ENCODE data around the gene DHX8. TPM values are rescaled to one million over a fixed set of nuclear protein-coding genes. Genes with fewer than 3 reads are reported as not detected.

The DHX8 gene
- total RNA-seq (100 to 1,000 TPM in 1 of 2 donors, 10 to 100 TPM in 1; 79.3 to 103 TPM), total RNA-seq (152 to 156 reads per million in 2 donors)

GRCh38 chr17:43483674-43484551, at the start of gene DHX8:
TSS of gene DHX8 (plus strand) at chr17:43483975. CDS start at chr17:43484038, 63 bp downstream.
- Mint-ChIP-seq H3K27me3 (no peaks in the 10 kb centered on the region), H3K4me1 (peaks cover 20% of the 10 kb centered on the region), H3K4me3 (peak within 1 kb of the TSS; percentile 100), H3K36me3 (ENCODE audit: low read depth) (peaks cover 3% of the 10 kb centered on the region), H3K27ac (peak within 1 kb of the TSS; percentile 100)
- H3K9me3 ChIP-seq (ENCODE audit: control insufficient read depth, low read length, poor library complexity, severe bottlenecking): no peaks in the 10 kb centered on the region
- ATAC-seq (peak; percentile 97), DNase-seq (peak; percentile 97 to 99 (median 97))

- H3K4me3 Mint-ChIP-seq: no peak overlapping the region
- no peak for ATAC-seq
- peaks cover 4% of the 10 kb centered on the region for H3K4me1 Mint-ChIP-seq
- peaks cover 60% of the 10 kb centered on the region for H3K27me3 Mint-ChIP-seq
- no peak for DNase-seq
- H3K27ac Mint-ChIP-seq: no peak overlapping the region
- H3K9me3 ChIP-seq (ENCODE audit: control insufficient read depth, low read length, poor library complexity, severe bottlenecking): no peaks in the 10 kb centered on the region
- peaks cover 3% of the 10 kb centered on the region for H3K36me3 Mint-ChIP-seq (ENCODE audit: low read depth)
Measured at GRCh38 chr17:43434902-43435319, 48.9 kb upstream of the DHX8 start.

GRCh38 chr17:43437756-43438155, 46.0 kb upstream of the DHX8 start:
- DNase-seq (no peak), ATAC-seq (no peak)
- Mint-ChIP-seq H3K27me3 (peaks cover 40% of the 10 kb centered on the region), H3K4me1 (no peaks in the 10 kb centered on the region), H3K27ac (no peak overlapping the region), H3K4me3 (no peak overlapping the region), H3K36me3 (ENCODE audit: low read depth) (peaks cover 3% of the 10 kb centered on the region)
- H3K9me3 ChIP-seq (ENCODE audit: control insufficient read depth, low read length, poor library complexity, severe bottlenecking): no peaks in the 10 kb centered on the region

DNA sequence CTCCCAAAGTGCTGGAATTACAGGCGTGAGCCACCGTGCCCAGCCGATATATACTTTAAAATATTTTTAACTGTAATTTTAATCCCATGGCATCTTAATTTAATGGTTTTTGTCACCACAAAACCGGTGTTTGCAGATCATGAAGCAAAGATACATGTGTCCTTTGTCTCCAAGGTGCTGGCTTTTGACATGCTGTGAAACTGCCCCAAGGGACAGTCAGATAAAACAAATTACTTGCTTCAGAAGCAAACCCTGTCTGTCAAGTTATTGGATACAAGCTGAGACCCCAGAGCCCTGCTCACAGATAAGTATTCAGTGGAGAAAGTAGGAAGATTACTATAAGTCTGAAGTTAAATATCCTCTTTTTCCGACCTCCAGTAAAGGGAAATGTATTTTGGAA, 45.1 kb upstream of the DHX8 start:
- peaks cover 3% of the 10 kb centered on the region for H3K36me3 Mint-ChIP-seq (ENCODE audit: low read depth)
- DNase-seq (no peak), ATAC-seq (no peak)
- H3K9me3 ChIP-seq (ENCODE audit: control insufficient read depth, low read length, poor library complexity, severe bottlenecking): no peaks in the 10 kb centered on the region
- peaks cover 33% of the 10 kb centered on the region for H3K27me3 Mint-ChIP-seq
- no peak overlapping the region for H3K27ac Mint-ChIP-seq
- H3K4me3 Mint-ChIP-seq: no peak overlapping the region
- H3K4me1 Mint-ChIP-seq: no peaks in the 10 kb centered on the region

DNA sequence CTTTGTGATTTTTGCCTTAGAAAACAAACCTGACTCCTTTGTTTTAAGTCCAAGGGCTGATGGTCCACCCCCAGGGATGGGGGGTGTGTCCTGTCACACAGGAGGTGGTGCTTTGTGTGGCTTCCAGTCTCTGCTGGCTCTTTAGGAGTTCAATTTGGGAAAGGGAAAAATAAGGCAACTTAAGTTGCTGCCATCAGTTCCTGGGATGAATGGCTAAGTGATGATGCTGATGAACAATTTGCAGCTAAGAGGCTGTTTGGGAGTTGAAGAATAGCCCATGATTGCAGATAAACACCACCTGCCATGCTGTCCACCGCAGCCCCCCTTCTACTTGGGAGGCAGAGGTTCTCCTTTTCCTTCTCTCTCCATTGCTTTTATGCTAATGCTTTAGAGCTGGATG, 44.7 kb upstream of the DHX8 start:
- no peak overlapping the region for H3K4me3 Mint-ChIP-seq
- no peak for DNase-seq
- no peaks in the 10 kb centered on the region for H3K4me1 Mint-ChIP-seq
- H3K9me3 ChIP-seq (ENCODE audit: control insufficient read depth, low read length, poor library complexity, severe bottlenecking): no peaks in the 10 kb centered on the region
- no peak for ATAC-seq
- no peak overlapping the region for H3K27ac Mint-ChIP-seq
- H3K27me3 Mint-ChIP-seq: peaks cover 31% of the 10 kb centered on the region
- peaks cover 3% of the 10 kb centered on the region for H3K36me3 Mint-ChIP-seq (ENCODE audit: low read depth)

- Mint-ChIP-seq H3K27ac (no peak overlapping the region), H3K4me1 (no peaks in the 10 kb centered on the region), H3K36me3 (ENCODE audit: low read depth) (no peaks in the 10 kb centered on the region), H3K4me3 (no peak overlapping the region), H3K27me3 (peaks cover 18% of the 10 kb centered on the region)
- H3K9me3 ChIP-seq (ENCODE audit: control insufficient read depth, low read length, poor library complexity, severe bottlenecking): no peaks in the 10 kb centered on the region
- DNase-seq (no peak), ATAC-seq (no peak)
Measured at GRCh38 chr17:43442711-43443110, 41.1 kb upstream of the DHX8 start.

DNA sequence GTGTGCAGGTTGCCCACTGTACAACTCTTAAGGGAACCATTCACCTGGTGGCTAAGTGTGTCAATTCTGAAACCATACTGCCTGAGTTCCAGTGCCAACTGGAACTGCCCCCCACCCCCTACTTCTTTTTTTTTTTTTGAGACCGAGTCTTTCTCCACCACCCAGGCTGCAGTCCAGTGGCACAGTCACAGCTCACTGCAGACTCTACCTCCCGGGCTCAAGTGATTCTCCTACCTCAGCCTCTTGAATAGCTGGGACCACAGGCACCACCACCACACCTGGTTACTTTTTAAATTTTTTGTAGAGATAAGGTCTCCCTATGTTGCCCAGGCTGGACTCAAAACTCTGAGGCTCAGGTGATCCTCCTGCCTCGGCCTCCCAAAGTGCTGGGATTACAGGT, 40.4 kb upstream of the DHX8 start:
- no peaks in the 10 kb centered on the region for H3K9me3 ChIP-seq (ENCODE audit: control insufficient read depth, low read length, poor library complexity, severe bottlenecking)
- Mint-ChIP-seq H3K4me1 (no peaks in the 10 kb centered on the region), H3K27ac (no peak overlapping the region), H3K4me3 (no peak overlapping the region), H3K27me3 (peaks cover 18% of the 10 kb centered on the region), H3K36me3 (ENCODE audit: low read depth) (no peaks in the 10 kb centered on the region)
- DNase-seq (no peak), ATAC-seq (no peak)

- Mint-ChIP-seq H3K36me3 (ENCODE audit: low read depth) (no peaks in the 10 kb centered on the region), H3K27me3 (peaks cover 16% of the 10 kb centered on the region), H3K4me3 (no peak overlapping the region), H3K27ac (no peak overlapping the region), H3K4me1 (no peaks in the 10 kb centered on the region)
- no peaks in the 10 kb centered on the region for H3K9me3 ChIP-seq (ENCODE audit: control insufficient read depth, low read length, poor library complexity, severe bottlenecking)
- ATAC-seq (no peak), DNase-seq (no peak)
Measured at GRCh38 chr17:43444223-43445008, 39.4 kb upstream of the DHX8 start.

DNA sequence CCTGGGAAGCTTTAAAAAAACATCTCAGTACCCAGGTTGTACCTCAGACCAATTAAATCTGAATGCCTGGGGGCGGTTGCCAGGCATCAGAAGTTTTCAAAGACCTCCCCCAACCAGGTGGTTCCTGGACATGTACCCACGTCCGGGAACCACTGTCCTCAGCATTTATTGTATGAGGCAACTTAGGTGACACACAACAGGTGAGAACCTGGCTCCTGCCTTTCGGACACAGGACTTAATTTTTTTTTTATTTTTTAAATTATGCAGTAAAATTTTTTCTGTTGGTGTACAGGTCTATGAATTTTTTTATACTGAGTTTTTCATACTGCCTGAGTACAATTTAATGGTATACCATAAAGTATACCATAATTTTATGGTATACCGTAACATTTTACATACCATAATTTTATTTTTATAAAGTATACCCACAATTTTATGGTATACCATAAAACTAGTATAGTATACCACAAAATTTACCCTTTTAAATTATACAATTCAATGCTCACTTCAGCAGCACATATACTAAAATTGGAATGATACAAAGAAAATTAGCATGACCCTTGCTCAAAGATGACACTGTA, 38.7 kb upstream of the DHX8 start:
- ATAC-seq: no peak
- H3K9me3 ChIP-seq (ENCODE audit: control insufficient read depth, low read length, poor library complexity, severe bottlenecking): no peaks in the 10 kb centered on the region
- H3K27ac Mint-ChIP-seq: no peak overlapping the region
- DNase-seq: no peak
- H3K27me3 Mint-ChIP-seq: peaks cover 20% of the 10 kb centered on the region
- H3K4me1 Mint-ChIP-seq: no peaks in the 10 kb centered on the region
- no peak overlapping the region for H3K4me3 Mint-ChIP-seq
- H3K36me3 Mint-ChIP-seq (ENCODE audit: low read depth): no peaks in the 10 kb centered on the region

DNA sequence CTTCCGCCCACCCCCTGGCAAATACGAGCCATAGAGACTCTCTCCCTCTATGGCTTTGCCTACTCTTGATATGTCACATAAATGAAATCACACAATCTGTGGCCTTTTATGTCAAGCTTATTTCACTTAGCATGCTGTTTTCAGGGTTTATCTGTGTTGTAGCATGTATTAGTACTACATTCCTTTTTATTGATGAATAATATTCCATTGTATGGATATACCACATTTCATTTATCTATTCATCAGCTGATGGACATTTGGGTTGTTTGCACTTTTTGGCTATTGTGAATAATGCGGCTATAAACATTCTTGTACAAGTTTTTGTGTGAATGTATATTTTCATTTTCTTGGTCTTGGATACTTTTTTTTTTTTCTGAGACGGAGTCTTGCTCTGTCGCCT, 37.0 kb upstream of the DHX8 start:
- no peaks in the 10 kb centered on the region for H3K9me3 ChIP-seq (ENCODE audit: control insufficient read depth, low read length, poor library complexity, severe bottlenecking)
- no peaks in the 10 kb centered on the region for H3K36me3 Mint-ChIP-seq (ENCODE audit: low read depth)
- peaks cover 20% of the 10 kb centered on the region for H3K27me3 Mint-ChIP-seq
- no peak overlapping the region for H3K27ac Mint-ChIP-seq
- ATAC-seq (no peak), DNase-seq (no peak)
- no peak overlapping the region for H3K4me3 Mint-ChIP-seq
- H3K4me1 Mint-ChIP-seq: no peaks in the 10 kb centered on the region

GRCh38 chr17:43448720-43449469, 34.9 kb upstream of the DHX8 start:
- Mint-ChIP-seq H3K27ac (no peak overlapping the region), H3K4me1 (no peaks in the 10 kb centered on the region), H3K36me3 (ENCODE audit: low read depth) (no peaks in the 10 kb centered on the region), H3K27me3 (peaks cover 25% of the 10 kb centered on the region), H3K4me3 (no peak overlapping the region)
- H3K9me3 ChIP-seq (ENCODE audit: control insufficient read depth, low read length, poor library complexity, severe bottlenecking): no peaks in the 10 kb centered on the region
- DNase-seq: no peak
- ATAC-seq: no peak

DNA sequence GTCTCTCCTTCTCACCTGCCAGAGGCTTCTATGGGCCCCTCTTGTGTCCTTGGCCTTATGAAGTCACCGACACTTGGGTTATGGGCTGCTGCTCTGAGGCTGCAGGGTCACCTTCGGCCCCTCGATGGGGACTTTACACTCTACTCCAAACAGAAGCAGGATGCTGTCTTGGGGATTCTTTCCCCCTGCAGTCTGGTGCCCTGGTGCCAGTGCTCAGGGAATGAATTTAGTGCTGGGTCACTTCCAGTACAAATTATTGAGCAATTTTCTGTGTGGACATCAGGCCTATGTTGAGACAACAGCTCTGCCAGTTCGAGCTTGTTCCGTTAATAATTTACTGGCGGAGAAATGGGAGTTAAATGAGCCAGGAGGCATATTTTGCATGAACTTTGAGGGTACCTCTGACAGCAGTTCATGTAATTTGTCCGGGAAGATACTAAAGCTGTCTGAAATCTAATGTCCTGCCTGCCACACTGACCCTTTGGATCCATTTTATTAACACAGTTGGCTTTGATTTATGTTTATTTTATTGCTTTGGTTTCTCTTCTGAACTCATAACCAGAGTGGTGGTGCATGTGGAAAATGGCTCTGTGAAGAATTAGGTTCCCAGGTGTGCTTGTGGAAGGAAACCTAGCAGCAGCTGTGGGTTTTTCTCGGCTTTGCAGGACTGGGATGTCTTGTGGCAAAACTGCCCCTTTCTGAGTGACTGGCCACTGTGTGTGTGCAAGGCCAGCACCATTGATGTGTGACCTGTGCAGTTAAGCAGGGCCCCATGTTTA, 34.1 kb upstream of the DHX8 start:
- H3K4me3 Mint-ChIP-seq: no peak overlapping the region
- DNase-seq: no peak
- no peaks in the 10 kb centered on the region for H3K4me1 Mint-ChIP-seq
- ATAC-seq: no peak
- no peaks in the 10 kb centered on the region for H3K9me3 ChIP-seq (ENCODE audit: control insufficient read depth, low read length, poor library complexity, severe bottlenecking)
- no peak overlapping the region for H3K27ac Mint-ChIP-seq
- no peaks in the 10 kb centered on the region for H3K36me3 Mint-ChIP-seq (ENCODE audit: low read depth)
- H3K27me3 Mint-ChIP-seq: peaks cover 19% of the 10 kb centered on the region

Data from T-helper 17 cell (primary cell).